ENCODE data around the gene WNT6. TPM values are rescaled to one million over a fixed set of nuclear protein-coding genes. Genes with fewer than 3 reads are reported as not detected.

The WNT6 gene
- total RNA-seq, 2 experiments from 2014 or later: not detected

DNA sequence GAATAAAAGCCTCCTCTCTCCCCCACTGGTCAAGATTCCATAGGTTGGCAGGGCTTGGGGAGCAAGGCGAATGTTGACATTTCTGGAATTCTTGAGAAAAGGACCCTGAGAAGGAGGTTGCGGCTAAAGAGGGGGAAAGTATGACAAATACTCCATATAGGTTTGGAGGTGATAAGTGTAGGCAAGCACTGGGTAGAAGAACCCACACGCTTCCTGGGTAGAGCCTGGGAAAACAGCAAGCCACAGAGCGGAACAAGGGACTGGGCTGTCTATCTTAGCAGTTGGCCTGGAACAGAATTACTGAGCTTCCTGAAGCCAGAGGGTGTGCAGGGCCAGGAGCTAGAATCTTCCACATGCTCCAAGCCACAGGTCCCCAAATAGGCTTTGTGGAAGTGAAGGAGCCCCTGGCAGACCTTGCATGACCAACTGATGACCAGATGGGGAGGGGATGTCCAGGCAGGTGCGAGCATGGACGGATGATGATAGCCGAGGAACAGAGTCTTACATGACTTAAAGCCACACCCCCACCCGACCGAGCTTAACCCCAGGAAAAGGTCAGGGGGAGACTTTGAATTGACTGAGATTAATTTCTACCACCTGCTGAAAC lies 37.9 kb upstream of the WNT6 start:
- no peak for DNase-seq
- no peaks in the 10 kb centered on the region for H3K36me3 Mint-ChIP-seq (ENCODE audit: low read depth)
- H3K27ac Mint-ChIP-seq: no peak overlapping the region
- H3K4me3 Mint-ChIP-seq: no peak overlapping the region
- peaks cover 5% of the 10 kb centered on the region for H3K27me3 Mint-ChIP-seq (ENCODE audit: low read depth)
- H3K4me1 Mint-ChIP-seq (ENCODE audit: low read depth): no peaks in the 10 kb centered on the region
- H3K9me3 Mint-ChIP-seq: no peaks in the 10 kb centered on the region
- CTCF ChIA-PET: no interaction called here
- intact Hi-C loops (cut with micrococcal nuclease): no loop called here

DNA sequence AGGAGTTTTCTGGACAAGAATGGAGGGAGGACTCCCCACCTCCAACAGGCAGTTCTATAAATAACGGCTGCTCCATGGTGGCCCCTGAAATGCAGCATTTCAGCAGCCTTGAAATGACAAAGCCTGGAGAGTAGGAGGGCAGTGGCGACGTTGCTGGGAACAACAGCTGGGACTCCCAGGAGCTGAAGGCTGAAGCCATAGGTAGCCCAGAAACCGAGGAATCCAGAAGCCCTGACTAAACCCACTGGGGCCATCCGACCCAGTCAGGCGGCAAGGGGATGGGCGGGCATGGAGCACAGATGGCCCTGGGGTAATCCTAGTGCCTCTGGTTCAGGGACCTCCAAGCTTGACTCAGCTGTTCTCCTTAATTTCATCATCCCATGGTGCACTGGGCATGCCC lies 37.0 kb upstream of the WNT6 start:
- no peak for DNase-seq
- Mint-ChIP-seq H3K27ac (no peak overlapping the region), H3K4me3 (no peak overlapping the region), H3K9me3 (no peaks in the 10 kb centered on the region), H3K4me1 (ENCODE audit: low read depth) (no peaks in the 10 kb centered on the region), H3K27me3 (ENCODE audit: low read depth) (peaks cover 3% of the 10 kb centered on the region), H3K36me3 (ENCODE audit: low read depth) (no peaks in the 10 kb centered on the region)
- intact Hi-C loops (cut with micrococcal nuclease): no loop called here
- CTCF ChIA-PET: no interaction called here

DNA sequence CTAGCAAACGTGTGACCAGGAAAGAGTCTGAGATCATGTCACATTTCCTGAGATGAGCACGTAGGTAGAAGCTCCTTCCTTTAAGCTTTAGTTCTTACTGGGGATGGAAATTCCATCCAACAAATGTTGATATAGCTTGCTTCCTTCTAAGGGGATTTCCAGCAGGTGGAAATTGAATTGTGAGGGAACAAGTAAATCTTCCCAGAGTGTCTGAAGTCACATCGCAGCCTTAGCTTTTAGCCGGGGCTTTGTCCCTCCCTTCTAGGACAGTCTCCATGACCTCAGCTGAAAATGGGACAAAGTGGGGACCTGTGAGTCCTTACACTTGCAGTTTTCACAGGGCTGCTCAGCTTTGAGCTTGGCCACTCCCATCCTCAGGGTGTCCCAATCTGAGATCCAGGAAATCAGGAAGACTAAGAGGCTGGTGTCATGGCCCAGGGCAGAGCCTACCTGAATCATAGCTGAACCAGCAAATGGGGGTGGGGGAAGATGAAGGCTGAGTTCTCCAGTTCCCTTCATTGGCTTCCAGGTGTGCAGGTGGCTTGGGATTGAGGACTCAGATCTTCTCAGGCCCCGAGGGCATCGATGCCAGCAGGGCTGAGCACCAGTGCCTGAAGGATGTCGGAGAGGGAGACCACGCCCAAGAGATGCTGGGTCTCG lies 36.3 kb upstream of the WNT6 start:
- H3K27ac Mint-ChIP-seq: no peak overlapping the region
- no peak overlapping the region for H3K4me3 Mint-ChIP-seq
- DNase-seq: no peak
- no peaks in the 10 kb centered on the region for H3K9me3 Mint-ChIP-seq
- intact Hi-C loops (cut with micrococcal nuclease): no loop called here
- peaks cover 3% of the 10 kb centered on the region for H3K27me3 Mint-ChIP-seq (ENCODE audit: low read depth)
- no peaks in the 10 kb centered on the region for H3K4me1 Mint-ChIP-seq (ENCODE audit: low read depth)
- no peaks in the 10 kb centered on the region for H3K36me3 Mint-ChIP-seq (ENCODE audit: low read depth)
- CTCF ChIA-PET: no interaction called here

DNA sequence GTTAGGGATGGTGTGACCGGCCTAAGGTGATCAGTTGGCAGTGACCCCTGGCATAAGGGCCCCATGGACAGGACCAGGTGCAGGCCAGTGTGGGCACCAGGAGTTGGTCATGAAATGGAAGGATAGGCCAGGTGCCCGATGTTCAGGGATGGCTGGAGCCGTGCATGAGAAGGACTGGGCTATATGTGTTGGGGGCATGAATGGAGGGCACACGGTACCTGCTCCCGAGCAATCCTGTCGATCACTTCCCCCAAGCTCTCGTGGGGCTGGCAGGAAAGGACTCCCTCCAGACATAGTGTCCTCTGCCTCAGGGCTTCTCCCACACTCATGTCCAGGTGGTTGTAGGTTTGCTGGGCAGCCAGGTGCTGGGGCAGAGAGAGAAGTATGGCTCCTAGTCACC lies 35.6 kb upstream of the WNT6 start:
- no peak overlapping the region for H3K27ac Mint-ChIP-seq
- H3K36me3 Mint-ChIP-seq (ENCODE audit: low read depth): no peaks in the 10 kb centered on the region
- H3K9me3 Mint-ChIP-seq: no peaks in the 10 kb centered on the region
- no peaks in the 10 kb centered on the region for H3K4me1 Mint-ChIP-seq (ENCODE audit: low read depth)
- H3K4me3 Mint-ChIP-seq: no peak overlapping the region
- CTCF ChIA-PET: no interaction called here
- peaks cover 3% of the 10 kb centered on the region for H3K27me3 Mint-ChIP-seq (ENCODE audit: low read depth)
- intact Hi-C loops (cut with micrococcal nuclease): no loop called here
- DNase-seq: no peak

DNA sequence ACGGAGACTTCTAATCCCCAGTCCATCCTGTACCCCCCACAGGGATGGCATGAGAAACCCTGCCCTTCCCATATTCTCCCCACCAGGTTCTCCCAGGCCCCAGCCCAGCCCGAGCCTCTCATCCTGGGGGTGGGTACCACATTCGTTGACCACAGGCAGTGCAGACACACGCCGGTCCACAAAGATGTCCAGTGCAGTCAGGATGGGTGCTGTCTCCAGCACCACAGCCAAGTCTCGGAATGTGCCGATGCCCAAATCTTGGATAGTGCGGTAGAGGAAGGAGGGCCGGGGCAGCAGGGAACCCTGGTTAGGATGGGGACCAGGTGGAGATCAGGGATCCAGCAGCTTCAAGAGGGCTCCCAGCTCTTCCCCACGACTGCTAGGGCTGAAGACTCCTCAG lies 32.8 kb upstream of the WNT6 start:
- Mint-ChIP-seq H3K27me3 (ENCODE audit: low read depth) (peaks cover 11% of the 10 kb centered on the region), H3K9me3 (no peaks in the 10 kb centered on the region), H3K4me3 (no peak overlapping the region), H3K36me3 (ENCODE audit: low read depth) (no peaks in the 10 kb centered on the region), H3K4me1 (ENCODE audit: low read depth) (no peaks in the 10 kb centered on the region), H3K27ac (no peak overlapping the region)
- CTCF ChIA-PET: interaction anchor here (1.4 kb wide), 1 partner anchor 100 kb away, joined by 3 read pairs; no protein-coding TSS in a partner anchor
- intact Hi-C loops (cut with micrococcal nuclease): no loop called here
- no peak for DNase-seq

DNA sequence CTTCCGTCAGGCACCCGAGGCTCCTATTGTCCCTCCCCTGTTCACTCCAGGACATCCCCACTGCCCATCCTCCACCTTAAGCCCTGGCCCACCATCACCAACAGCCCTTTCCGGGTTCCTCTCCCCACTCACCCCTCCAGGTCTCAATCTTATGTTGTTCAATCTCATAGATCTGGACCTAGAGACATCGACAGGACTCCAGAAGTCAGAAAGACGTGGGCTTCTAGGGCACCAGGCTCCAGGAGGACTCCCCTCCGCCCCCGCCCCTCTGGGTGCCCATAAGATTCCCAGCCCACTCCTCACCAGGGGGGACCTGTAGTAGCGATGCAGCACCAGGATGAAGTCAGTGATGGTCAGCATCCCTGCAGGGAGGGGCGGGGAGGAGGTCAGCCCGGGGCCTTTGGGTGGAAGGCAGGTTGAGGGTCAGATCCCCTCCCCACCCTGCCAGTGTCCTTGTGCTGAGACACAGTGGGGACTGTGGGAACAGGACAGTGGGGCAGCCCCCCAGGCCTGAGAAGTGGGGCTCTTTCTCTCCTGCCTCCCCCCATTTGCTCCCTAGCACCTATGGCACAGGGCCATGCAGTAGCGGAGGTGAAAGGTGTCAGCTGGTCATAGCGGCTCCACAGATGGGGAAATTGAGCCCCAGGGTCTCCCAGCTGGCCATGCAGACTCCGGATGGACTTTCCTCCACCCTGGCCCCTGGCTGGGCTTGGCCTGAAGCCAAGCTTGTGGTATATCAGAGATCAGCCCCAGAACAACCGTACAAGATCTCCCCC lies 31.7 kb upstream of the WNT6 start:
- Mint-ChIP-seq H3K36me3 (ENCODE audit: low read depth) (no peaks in the 10 kb centered on the region), H3K4me1 (ENCODE audit: low read depth) (no peaks in the 10 kb centered on the region), H3K4me3 (no peak overlapping the region), H3K27me3 (ENCODE audit: low read depth) (peaks cover 19% of the 10 kb centered on the region), H3K9me3 (no peaks in the 10 kb centered on the region), H3K27ac (no peak overlapping the region)
- no peak for DNase-seq
- CTCF ChIA-PET: interaction anchor here (1.3 to 1.4 kb wide), 2 partner anchors 101 kb away, joined by 3 read pairs; no protein-coding TSS in a partner anchor
- intact Hi-C loops (cut with micrococcal nuclease): no loop called here

DNA sequence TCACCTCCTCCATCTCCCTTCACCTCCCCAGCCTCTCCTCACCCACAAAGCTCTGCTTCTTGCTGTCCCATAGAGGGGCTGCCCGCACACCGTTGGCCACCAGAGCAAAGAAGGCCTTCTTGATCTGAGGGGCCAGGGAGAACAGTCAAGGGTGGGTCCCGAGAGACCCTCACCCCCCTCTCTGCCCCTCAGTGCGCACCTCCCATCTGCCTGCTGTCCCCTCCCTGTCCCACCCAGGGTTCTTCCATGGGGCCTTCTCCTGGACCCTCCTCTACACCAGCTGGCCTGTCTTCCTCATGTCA lies 31.2 kb upstream of the WNT6 start:
- no peak overlapping the region for H3K27ac Mint-ChIP-seq
- H3K4me3 Mint-ChIP-seq: no peak overlapping the region
- H3K9me3 Mint-ChIP-seq: no peaks in the 10 kb centered on the region
- no peaks in the 10 kb centered on the region for H3K36me3 Mint-ChIP-seq (ENCODE audit: low read depth)
- CTCF ChIA-PET: interaction anchor here (0.8 to 1.3 kb wide), 2 partner anchors 10 to 101 kb away, joined by 3 to 5 read pairs; no protein-coding TSS in a partner anchor
- H3K4me1 Mint-ChIP-seq (ENCODE audit: low read depth): no peaks in the 10 kb centered on the region
- intact Hi-C loops (cut with micrococcal nuclease): no loop called here
- no peak for DNase-seq
- H3K27me3 Mint-ChIP-seq (ENCODE audit: low read depth): peaks cover 20% of the 10 kb centered on the region

DNA sequence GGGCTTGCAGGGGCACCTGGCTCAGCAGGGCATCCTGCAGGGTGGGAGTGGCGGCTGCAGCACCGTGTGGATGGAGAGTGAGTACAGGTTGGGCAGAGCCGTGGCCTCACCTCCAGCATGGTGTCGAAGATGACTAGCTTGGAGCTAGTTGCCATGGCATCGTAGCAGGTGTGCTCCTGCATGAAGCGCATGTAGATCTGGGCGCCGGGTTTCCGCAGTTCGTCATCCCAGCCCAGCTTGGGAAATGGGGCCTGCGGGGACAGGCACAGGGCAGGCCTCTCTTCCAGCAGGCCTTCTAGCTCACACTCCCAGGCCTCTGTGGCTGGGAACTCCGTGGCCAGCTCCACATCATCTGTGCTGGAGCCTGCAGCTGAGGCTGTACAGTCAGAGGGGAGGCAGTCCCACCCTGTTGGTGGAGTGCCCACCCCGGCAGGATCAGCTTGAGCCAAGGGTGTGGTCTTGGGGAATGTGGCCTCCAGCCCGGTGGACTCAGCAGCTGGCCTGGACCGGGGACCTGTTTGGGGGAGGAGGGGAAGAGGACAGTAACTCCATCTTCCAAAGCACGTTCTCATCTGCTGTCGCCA lies 29.6 kb upstream of the WNT6 start:
- Mint-ChIP-seq H3K27me3 (ENCODE audit: low read depth) (peaks cover 23% of the 10 kb centered on the region), H3K36me3 (ENCODE audit: low read depth) (no peaks in the 10 kb centered on the region), H3K4me1 (ENCODE audit: low read depth) (no peaks in the 10 kb centered on the region), H3K9me3 (no peaks in the 10 kb centered on the region), H3K27ac (no peak overlapping the region), H3K4me3 (no peak overlapping the region)
- CTCF ChIA-PET: no interaction called here
- no peak for DNase-seq
- intact Hi-C loops (cut with micrococcal nuclease): no loop called here

GRCh38 chr2:218830526-218831306 lies 28.9 kb upstream of the WNT6 start:
- no peak overlapping the region for H3K4me3 Mint-ChIP-seq
- H3K27me3 Mint-ChIP-seq (ENCODE audit: low read depth): peaks cover 24% of the 10 kb centered on the region
- H3K36me3 Mint-ChIP-seq (ENCODE audit: low read depth): no peaks in the 10 kb centered on the region
- CTCF ChIA-PET: no interaction called here
- no peak for DNase-seq
- no peaks in the 10 kb centered on the region for H3K9me3 Mint-ChIP-seq
- intact Hi-C loops (cut with micrococcal nuclease): no loop called here
- H3K27ac Mint-ChIP-seq: no peak overlapping the region
- H3K4me1 Mint-ChIP-seq (ENCODE audit: low read depth): no peaks in the 10 kb centered on the region

DNA sequence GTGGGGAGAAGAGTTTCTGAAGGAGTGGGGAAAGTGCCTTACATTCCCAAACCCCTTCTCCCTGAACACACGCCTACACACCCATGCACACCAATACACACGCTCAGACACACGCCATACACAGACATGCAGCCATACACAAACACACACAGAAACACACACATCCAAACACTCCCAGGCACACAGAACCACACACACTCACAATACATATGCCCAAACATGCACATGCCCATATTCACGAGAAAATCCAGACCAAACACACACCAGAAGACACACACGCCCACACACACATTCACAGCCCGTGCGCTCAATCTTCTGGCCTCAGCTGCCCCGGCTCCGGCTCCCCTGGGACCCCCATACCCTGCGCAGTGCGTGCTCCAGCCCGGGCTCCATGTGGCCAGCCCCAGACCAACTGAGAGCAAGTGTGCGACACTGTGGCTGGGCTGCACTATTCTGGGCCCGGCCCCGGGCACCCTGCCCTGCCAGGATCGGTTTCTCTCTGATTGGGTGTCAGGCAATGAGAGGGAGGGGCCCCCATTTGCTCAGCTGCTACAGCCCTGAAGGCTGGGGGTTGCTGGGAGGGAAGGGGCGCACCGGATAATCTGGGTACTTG lies 28.1 kb upstream of the WNT6 start, which contains the start of gene PRKAG3:
PRKAG3 (minus strand) TSS at position 426 of the 613 bp plus-strand sequence.
- H3K36me3 Mint-ChIP-seq (ENCODE audit: low read depth): no peaks in the 10 kb centered on the region
- CTCF ChIA-PET: no interaction called here
- no peak within 1 kb of the TSS for H3K4me3 Mint-ChIP-seq
- DNase-seq: no peak
- no peak within 1 kb of the TSS for H3K27ac Mint-ChIP-seq
- intact Hi-C loops (cut with micrococcal nuclease): no loop called here
- no peaks in the 10 kb centered on the region for H3K4me1 Mint-ChIP-seq (ENCODE audit: low read depth)
- no peaks in the 10 kb centered on the region for H3K9me3 Mint-ChIP-seq
- H3K27me3 Mint-ChIP-seq (ENCODE audit: low read depth): peaks cover 24% of the 10 kb centered on the region

- Mint-ChIP-seq H3K36me3 (ENCODE audit: low read depth) (no peaks in the 10 kb centered on the region), H3K4me3 (no peak overlapping the region), H3K4me1 (ENCODE audit: low read depth) (no peaks in the 10 kb centered on the region), H3K27ac (no peak overlapping the region), H3K9me3 (peaks cover 3% of the 10 kb centered on the region), H3K27me3 (ENCODE audit: low read depth) (peaks cover 26% of the 10 kb centered on the region)
- intact Hi-C loops (cut with micrococcal nuclease): no loop called here
- no peak for DNase-seq
- CTCF ChIA-PET: no interaction called here
Measured at GRCh38 chr2:218832081-218832480, 27.5 kb upstream of the WNT6 start.

DNA sequence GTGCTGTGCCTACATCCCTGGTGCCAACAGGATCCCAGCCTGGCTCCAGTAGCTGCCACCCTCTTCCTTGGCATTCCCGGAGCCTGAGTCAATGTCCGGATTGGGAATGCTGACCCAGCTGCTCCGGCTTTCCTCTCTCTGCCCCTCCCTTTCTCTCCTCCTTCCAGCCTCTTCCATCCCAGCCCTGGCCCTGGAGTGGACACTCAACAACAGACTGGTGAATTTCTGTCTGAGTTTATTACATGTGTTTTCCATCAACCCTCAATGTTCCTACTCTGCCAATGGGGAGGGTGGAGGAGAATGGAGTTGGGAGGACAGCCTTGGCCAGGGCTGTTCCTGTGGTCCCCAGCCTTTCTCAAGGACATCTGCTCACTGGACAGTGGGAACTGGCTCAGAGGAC lies 27.1 kb upstream of the WNT6 start:
- H3K36me3 Mint-ChIP-seq (ENCODE audit: low read depth): no peaks in the 10 kb centered on the region
- CTCF ChIA-PET: no interaction called here
- no peaks in the 10 kb centered on the region for H3K4me1 Mint-ChIP-seq (ENCODE audit: low read depth)
- H3K27me3 Mint-ChIP-seq (ENCODE audit: low read depth): peaks cover 28% of the 10 kb centered on the region
- no peak for DNase-seq
- peaks cover 5% of the 10 kb centered on the region for H3K9me3 Mint-ChIP-seq
- intact Hi-C loops (cut with micrococcal nuclease): no loop called here
- no peak overlapping the region for H3K27ac Mint-ChIP-seq
- H3K4me3 Mint-ChIP-seq: no peak overlapping the region
